NCI-H2081 treated with DMSO at 0.1 percent for 48 hours (cell line): ENCODE results near the gene KRTAP17-1.
"Not testable (repeated sequence)": the region's sequence is repeated elsewhere in the genome, so short reads cannot be mapped to it uniquely, and the experiment has no call there.

Experiments used
- DNase-seq: peaks from one replicate; lab custom pipeline; 2025; lab: John Stamatoyannopoulos, UW

KRTAP17-1 gene

GRCh38 chr17:41302981-41303380, 12.5 kb downstream of the KRTAP17-1 start:
- no peak for DNase-seq

DNA sequence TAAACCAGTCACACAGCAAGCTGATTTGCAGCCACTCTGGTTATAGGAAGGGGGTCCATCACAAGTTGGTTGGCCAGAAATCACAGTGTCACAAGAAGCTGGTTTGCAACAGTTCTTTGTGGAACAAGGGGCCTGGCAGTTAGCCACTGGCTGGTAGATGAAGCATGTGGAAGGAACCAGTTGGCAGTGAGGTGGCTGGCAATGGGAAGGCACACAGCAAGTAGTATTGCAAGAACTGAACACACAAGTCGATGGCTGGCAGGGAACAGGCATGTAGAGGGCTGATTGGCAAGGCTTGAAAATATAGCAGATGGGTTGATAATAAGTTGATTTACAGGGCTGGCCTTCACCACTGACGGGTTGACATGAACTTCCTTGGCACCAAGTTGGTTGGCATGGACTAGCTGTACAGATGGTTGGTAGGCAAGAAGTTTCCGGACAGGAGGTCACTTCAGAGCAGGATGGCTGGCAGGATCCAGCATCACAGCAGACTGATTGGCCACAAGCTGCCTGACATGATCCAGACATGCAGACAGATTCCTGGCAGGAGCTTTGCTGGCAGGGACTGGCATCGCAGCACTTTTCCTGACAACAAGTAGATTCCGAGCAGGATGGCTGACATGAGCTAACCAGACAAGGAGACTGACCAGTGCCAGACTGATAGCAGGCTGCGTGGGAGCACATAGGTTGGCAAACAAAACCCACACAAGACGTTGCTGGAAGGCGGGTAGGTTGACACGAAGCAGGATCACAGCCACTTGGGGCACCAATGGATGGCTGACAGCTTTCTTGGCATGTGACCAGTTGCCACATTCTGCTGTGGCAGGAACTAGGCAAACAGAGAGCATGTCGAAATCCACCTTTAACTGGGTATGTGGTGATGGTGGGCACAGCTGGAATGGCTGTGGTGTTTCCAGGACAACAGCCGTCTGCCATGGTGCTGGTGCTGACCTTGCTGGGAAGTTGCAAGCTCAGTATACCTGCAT, 13.3 kb downstream of the KRTAP17-1 start, which contains the start of gene KRTAP29-1:
Gene KRTAP29-1, minus strand, starts transcription at position 936 of the 986 bp plus-strand sequence. Its CDS starts 0 bp downstream, at position 936.
- DNase-seq: no peak

GRCh38 chr17:41301204-41301790, 14.2 kb downstream of the KRTAP17-1 start:
- DNase-seq: no peak

DNA sequence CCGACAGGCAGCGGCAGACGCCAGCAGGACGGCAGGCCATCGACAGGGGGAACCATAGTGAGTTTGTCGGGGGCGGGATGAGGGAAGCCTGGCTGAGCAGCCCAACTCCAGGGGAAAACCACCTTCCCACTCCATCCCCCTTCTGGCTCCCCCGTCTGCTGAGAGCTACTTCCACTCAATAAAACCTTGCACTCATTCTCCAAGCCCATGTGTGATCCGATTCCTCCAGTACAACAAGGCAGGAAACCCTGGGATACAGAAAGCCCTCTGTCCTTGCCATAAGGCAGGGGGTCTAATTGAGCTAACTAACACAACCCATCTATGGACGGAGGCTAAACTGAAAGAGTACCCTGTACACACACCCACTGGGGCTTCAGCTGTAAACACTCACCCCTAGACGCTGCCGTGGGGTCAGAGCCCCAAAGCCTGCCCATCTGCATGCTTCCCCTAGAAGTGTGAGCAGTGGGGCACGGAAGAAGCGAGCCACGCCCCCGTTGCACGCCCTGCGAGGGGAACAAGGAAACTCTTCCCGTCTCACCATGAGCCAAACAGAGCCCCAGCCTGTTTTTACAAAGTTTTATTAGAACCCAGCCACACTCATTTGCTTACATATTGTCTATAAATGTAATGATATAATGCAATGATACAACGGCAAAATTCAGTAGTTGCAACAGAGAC, 16.9 kb downstream of the KRTAP17-1 start:
- no peak for DNase-seq

GRCh38 chr17:41296846-41297245, 18.7 kb downstream of the KRTAP17-1 start:
- DNase-seq: no peak

- DNase-seq: no peak
These were observed 21.5 kb downstream of the KRTAP17-1 start for GRCh38 chr17:41294016-41294415.

- no peak for DNase-seq
These were observed 28.5 kb downstream of the KRTAP17-1 start for GRCh38 chr17:41287050-41287449.

DNA sequence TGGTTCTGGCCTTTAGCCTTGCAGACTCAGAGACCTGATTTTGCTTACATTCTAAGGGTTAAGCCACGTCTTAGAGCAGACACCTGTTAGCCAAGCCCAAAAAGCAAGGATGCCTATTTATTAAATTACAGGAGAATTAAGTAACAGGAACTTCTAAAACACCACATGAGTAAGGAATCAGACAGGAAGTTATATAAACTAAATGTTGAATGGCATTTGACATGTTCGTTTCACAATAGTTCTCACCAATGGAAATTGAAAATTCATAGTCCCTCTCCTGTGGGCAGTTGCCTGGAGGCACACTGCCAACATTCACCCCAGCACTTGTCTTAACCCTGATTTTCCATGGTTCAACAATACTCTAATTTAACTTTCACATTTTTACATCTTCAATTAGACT, 31.0 kb downstream of the KRTAP17-1 start:
- DNase-seq: no peak

DNA sequence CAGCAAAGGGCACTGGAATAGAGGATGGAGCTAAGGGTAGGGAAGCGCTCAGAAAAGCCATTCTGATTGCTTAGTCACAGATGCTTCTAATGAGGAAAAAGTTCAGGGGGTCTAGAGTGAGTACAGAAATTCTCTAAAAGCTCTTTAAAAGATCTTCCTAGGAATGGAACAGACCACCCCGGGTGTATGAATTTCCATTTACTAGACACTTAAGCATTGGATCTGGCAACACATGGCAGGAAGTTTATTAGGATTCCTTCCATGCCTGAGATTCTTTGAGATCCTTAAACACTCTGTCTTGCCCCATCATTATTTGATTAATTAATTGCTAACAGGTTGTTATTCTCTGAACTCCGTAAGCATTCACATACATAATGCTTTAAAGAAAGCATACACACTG, 31.5 kb downstream of the KRTAP17-1 start:
- no peak for DNase-seq

- DNase-seq: no peak
These were observed 37.1 kb downstream of the KRTAP17-1 start for GRCh38 chr17:41278176-41278955.

- not testable (repeated sequence) for DNase-seq
These were observed 39.8 kb downstream of the KRTAP17-1 start, which contains the start of gene KRTAP9-7 for GRCh38 chr17:41275648-41276190. Gene KRTAP9-7, plus strand, starts transcription at chr17:41275698. Its CDS starts 0 bp downstream, at chr17:41275698.

DNA sequence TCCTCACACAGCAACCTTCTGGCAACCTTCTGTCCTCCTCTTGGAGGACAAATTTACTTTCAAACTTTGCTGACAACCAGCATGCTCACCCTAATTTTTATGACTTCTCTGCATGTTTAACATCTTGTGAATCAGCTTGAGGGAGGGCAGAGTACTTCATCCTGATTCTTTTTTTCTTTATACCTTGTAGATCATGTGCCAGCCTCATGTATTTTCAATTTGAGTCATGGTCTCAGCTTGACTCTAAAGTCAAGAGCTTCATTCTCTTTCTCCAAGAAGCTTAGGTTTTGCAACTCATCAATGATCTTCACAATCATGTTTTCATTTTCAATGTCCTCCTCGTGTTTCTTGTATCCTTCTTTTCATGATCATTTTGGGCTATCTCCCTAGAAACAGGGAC, 43.7 kb downstream of the KRTAP17-1 start:
- DNase-seq: no peak

GRCh38 chr17:41271323-41271722, 44.2 kb downstream of the KRTAP17-1 start:
- not testable (repeated sequence) for DNase-seq

- DNase-seq: no peak
These were observed 47.8 kb downstream of the KRTAP17-1 start for GRCh38 chr17:41267711-41268110.

- DNase-seq: no peak
These were observed 50.4 kb downstream of the KRTAP17-1 start, which contains the start of gene KRTAP9-6 for GRCh38 chr17:41265078-41265477. Gene KRTAP9-6, plus strand, starts transcription at chr17:41265378. Its CDS starts 0 bp downstream, at chr17:41265378.
